ENCODE measurements around the gene FAM163A. TPM values are rescaled to one million over a fixed set of nuclear protein-coding genes. Genes with fewer than 3 reads are reported as not detected.

FAM163A gene
- total and polyA plus RNA-seq, 2 experiments from 2014 or later: 0.06 to 0.42 TPM

- Histone ChIP-seq H3K4me1 (ENCODE audit: low read depth) (no peaks in the 10 kb centered on the region), H3K27me3 (peaks cover 38% of the 10 kb centered on the region), H3K4me3 (no peak overlapping the region), H3K36me3 (no peaks in the 10 kb centered on the region), H3K27ac (no peak overlapping the region), H3K9me3 (ENCODE audit: low read depth) (no peaks in the 10 kb centered on the region)
- peak in 1 of 2 donors; percentile 35 for DNase-seq (ENCODE audit: low read depth in 1 of 2, low spot score in 1 of 2)
- no peak for TF ChIP-seq CTCF (IDR thresholded peaks at IDR 0.05; ENCODE audit: low read depth, low read length)
Measured at GRCh38 chr1:179728271-179728670, 14.8 kb upstream of the FAM163A start.

GRCh38 chr1:179729881-179730280 lies 13.2 kb upstream of the FAM163A start:
- no peak overlapping the region for H3K4me3 ChIP-seq
- peaks cover 38% of the 10 kb centered on the region for H3K27me3 ChIP-seq
- H3K27ac ChIP-seq: no peak overlapping the region
- no peaks in the 10 kb centered on the region for H3K4me1 ChIP-seq (ENCODE audit: low read depth)
- H3K9me3 ChIP-seq (ENCODE audit: low read depth): no peaks in the 10 kb centered on the region
- H3K36me3 ChIP-seq: no peaks in the 10 kb centered on the region
- no peak for TF ChIP-seq CTCF (IDR thresholded peaks at IDR 0.05; ENCODE audit: low read depth, low read length)
- no peak for DNase-seq (ENCODE audit: low read depth in 1 of 2, low spot score in 1 of 2)

- TF ChIP-seq CTCF (IDR thresholded peaks at IDR 0.05; ENCODE audit: low read depth, low read length): no peak
- no peaks in the 10 kb centered on the region for H3K4me1 ChIP-seq (ENCODE audit: low read depth)
- DNase-seq (ENCODE audit: low read depth in 1 of 2, low spot score in 1 of 2): no peak
- H3K27ac ChIP-seq: no peak overlapping the region
- no peaks in the 10 kb centered on the region for H3K36me3 ChIP-seq
- H3K4me3 ChIP-seq: no peak overlapping the region
- H3K27me3 ChIP-seq: peaks cover 30% of the 10 kb centered on the region
- H3K9me3 ChIP-seq (ENCODE audit: low read depth): no peaks in the 10 kb centered on the region
Measured at GRCh38 chr1:179731643-179732042, 11.4 kb upstream of the FAM163A start.

GRCh38 chr1:179742291-179742690 lies 800 bp upstream of the FAM163A start:
- DNase-seq (ENCODE audit: low read depth in 1 of 2, low spot score in 1 of 2): no peak
- TF ChIP-seq CTCF (IDR thresholded peaks at IDR 0.05; ENCODE audit: low read depth, low read length): no peak
- no peaks in the 10 kb centered on the region for H3K9me3 ChIP-seq (ENCODE audit: low read depth)
- H3K27me3 ChIP-seq: peaks cover 100% of the 10 kb centered on the region
- H3K27ac ChIP-seq: no peak overlapping the region
- no peaks in the 10 kb centered on the region for H3K36me3 ChIP-seq
- H3K4me3 ChIP-seq: no peak overlapping the region
- H3K4me1 ChIP-seq (ENCODE audit: low read depth): no peaks in the 10 kb centered on the region

- H3K4me3 ChIP-seq: peak overlapping the region; percentile 29
- peak; percentile 21 to 49 for DNase-seq (ENCODE audit: low read depth in 1 of 2, low spot score in 1 of 2)
- H3K27me3 ChIP-seq: peaks cover 100% of the 10 kb centered on the region
Measured at GRCh38 chr1:179743679-179744400, 749 bp downstream of the FAM163A start.

More at GRCh38 chr1:179743679-179744400, 749 bp downstream of the FAM163A start:
- TF ChIP-seq CTCF (IDR thresholded peaks at IDR 0.05; ENCODE audit: low read depth, low read length): no peak
- no peak overlapping the region for H3K27ac ChIP-seq
- no peaks in the 10 kb centered on the region for H3K4me1 ChIP-seq (ENCODE audit: low read depth)
- no peaks in the 10 kb centered on the region for H3K36me3 ChIP-seq
- no peaks in the 10 kb centered on the region for H3K9me3 ChIP-seq (ENCODE audit: low read depth)

Data from cardiac muscle cell (in vitro differentiated cells and primary cell).